HEK293T (cell line): ENCODE measurements around the gene KRT2.

Experiments
- CTCF ChIA-PET: fragments of 350-600 bp; formaldehyde crosslinking; extraction: SDS; loops from one replicate; lab custom pipeline; 2021; ENCODE audit warnings: antibody characterized with exemption, inconsistent platforms; lab: Yijun Ruan, JAX
- POLR2A ChIA-PET: fragments of 350-600 bp; formaldehyde crosslinking; extraction: SDS; loops from one replicate; lab custom pipeline; 2020; ENCODE audit warnings: antibody characterized with exemption, inconsistent platforms; lab: Yijun Ruan, JAX
- DNase-seq: peaks from one replicate; pipeline ENCODE4 v3.0.0; 2012; ENCODE audit warnings: mixed read lengths; ENCODE audit errors: extremely low spot score
- ARNT ChIP-seq: fragments of 450-650 bp; IDR thresholded peaks from 2 replicates; pipeline ENCODE4 v1.6.1; 2017; ENCODE audit warnings: mild to moderate bottlenecking
- BHLHE40 ChIP-seq: fragments of 450-650 bp; IDR thresholded peaks from 2 replicates; pipeline ENCODE4 v1.6.1; 2016; ENCODE audit warnings: mild to moderate bottlenecking, moderate library complexity, borderline replicate concordance
- CTBP1 ChIP-seq: fragments of 450-650 bp; IDR thresholded peaks from 2 replicates; pipeline ENCODE4 v1.6.1; 2016; ENCODE audit warnings: borderline replicate concordance
- ELF4 ChIP-seq: fragments of 450-650 bp; IDR thresholded peaks from 2 replicates; pipeline ENCODE4 v1.6.1; 2017; ENCODE audit warnings: antibody characterized with exemption
- FOXA1 ChIP-seq: fragments of 450-650 bp; IDR thresholded peaks from 2 replicates; pipeline ENCODE4 v1.6.1; 2016; ENCODE audit warnings: mild to moderate bottlenecking
- FOXK2 ChIP-seq: fragments of 450-650 bp; IDR thresholded peaks from 2 replicates; pipeline ENCODE4 v1.6.1; 2016; ENCODE audit warnings: mild to moderate bottlenecking
- FOXM1 ChIP-seq: fragments of 450-650 bp; IDR thresholded peaks from 2 replicates; pipeline ENCODE4 v1.6.1; 2017; ENCODE audit warnings: mild to moderate bottlenecking, borderline replicate concordance
- HDGF ChIP-seq: fragments of 450-650 bp; IDR thresholded peaks from 2 replicates; pipeline ENCODE4 v1.6.1; 2017; ENCODE audit warnings: antibody characterized with exemption, borderline replicate concordance
- L3MBTL2 ChIP-seq: fragments of 450-650 bp; conservative IDR thresholded peaks from 2 replicates; pipeline ENCODE4 v1.6.1; 2016; ENCODE audit warnings: mild to moderate bottlenecking
- LEF1 ChIP-seq: fragments of 450-650 bp; IDR thresholded peaks from 2 replicates; pipeline ENCODE4 v1.6.1; 2017; ENCODE audit warnings: mild to moderate bottlenecking, borderline replicate concordance
- NFRKB ChIP-seq: fragments of 450-650 bp; IDR thresholded peaks from 2 replicates; pipeline ENCODE4 v1.6.1; 2016; ENCODE audit warnings: mild to moderate bottlenecking, moderate library complexity
- SP1 ChIP-seq: fragments of 450-650 bp; IDR thresholded peaks from 2 replicates; pipeline ENCODE4 v1.6.1; 2017
- SUZ12 ChIP-seq: fragments of 450-650 bp; IDR thresholded peaks from 2 replicates; pipeline ENCODE4 v1.6.1; 2016; ENCODE audit warnings: mild to moderate bottlenecking
- TARDBP ChIP-seq: fragments of 450-650 bp; IDR thresholded peaks from 2 replicates; pipeline ENCODE4 v1.6.1; 2016
- ZNF384 ChIP-seq: fragments of 450-650 bp; IDR thresholded peaks from 2 replicates; pipeline ENCODE4 v1.6.1; 2016
- TF ChIP-seq, protein P1 (sequence below): fragments of 450-650 bp; IDR thresholded peaks from 2 replicates; pipeline ENCODE4 v1.6.1; 2016

The KRT2 gene

DNA sequence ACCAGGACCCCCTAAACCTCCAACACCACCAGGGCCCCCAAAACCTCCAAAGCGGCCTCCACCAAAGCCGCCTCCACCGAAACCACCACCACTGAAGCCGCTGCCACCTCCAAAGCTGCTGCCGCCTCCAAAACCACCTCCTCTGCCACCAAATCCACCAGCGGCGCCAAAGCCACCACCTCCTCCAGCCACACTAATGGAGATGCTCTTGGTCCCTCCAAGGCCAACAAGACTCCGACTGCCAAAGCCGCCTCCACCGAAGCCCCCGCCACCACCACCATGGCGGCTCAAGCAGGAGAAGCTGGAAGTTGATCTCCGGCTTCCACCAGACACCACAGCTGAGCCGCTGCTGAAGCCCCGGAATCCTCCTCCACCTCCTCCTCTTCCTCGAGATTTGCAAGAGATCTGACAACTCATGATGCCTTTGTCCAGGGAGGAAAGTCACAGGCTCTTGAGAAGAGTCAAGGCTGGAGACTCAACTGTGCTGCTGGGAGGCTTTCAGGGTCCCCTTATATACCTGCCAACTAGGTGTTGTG is at the start of gene KRT2:
TSS of gene KRT2 (minus strand) at position 486 of the 536 bp plus-strand sequence. CDS start at position 417, 69 bp downstream.
- POLR2A ChIA-PET = no interaction called here
- TF ChIP-seq ELF4 (no peak), LEF1 (no peak), BHLHE40 (no peak), CTBP1 (no peak), FOXK2 (no peak), TARDBP (no peak), ARNT (no peak), SUZ12 (no peak)
- CTCF ChIA-PET = no interaction called here
- no peak for DNase-seq

DNA sequence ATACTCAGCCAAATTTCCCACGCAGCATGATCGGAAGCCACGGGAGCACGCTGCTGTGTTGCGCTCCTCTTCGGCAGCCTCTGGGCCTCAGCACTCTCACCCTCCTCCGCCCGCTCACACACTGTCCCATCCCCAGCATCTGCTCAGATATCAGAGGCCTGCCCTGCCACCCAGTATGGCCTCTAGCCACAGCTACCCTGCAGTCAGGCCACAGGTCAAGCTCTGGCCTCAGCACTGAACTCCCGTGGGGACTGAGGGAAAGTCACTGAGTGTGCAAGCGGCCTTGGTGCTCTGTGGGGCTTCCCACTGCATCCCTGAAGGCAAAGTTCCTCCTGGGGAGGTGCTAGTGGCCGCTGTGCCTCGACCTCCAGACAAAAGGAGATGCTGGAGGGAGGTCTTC is 49.3 kb upstream of the KRT2 start:
- ChIA-PET POLR2A (no interaction called here), CTCF (no interaction called here)
- DNase-seq = no peak
- no peak for TF ChIP-seq CTBP1
- TF ChIP-seq, protein P1, sequence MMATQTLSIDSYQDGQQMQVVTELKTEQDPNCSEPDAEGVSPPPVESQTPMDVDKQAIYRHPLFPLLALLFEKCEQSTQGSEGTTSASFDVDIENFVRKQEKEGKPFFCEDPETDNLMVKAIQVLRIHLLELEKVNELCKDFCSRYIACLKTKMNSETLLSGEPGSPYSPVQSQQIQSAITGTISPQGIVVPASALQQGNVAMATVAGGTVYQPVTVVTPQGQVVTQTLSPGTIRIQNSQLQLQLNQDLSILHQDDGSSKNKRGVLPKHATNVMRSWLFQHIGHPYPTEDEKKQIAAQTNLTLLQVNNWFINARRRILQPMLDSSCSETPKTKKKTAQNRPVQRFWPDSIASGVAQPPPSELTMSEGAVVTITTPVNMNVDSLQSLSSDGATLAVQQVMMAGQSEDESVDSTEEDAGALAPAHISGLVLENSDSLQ = no peak
- no peak for TF ChIP-seq L3MBTL2
- no peak for TF ChIP-seq SUZ12
- no peak for TF ChIP-seq SP1
- no peak for TF ChIP-seq ZNF384
- no peak for TF ChIP-seq FOXM1
- TF ChIP-seq TARDBP = no peak
- TF ChIP-seq LEF1 = no peak
- TF ChIP-seq ELF4 = no peak
- TF ChIP-seq ARNT = no peak

DNA sequence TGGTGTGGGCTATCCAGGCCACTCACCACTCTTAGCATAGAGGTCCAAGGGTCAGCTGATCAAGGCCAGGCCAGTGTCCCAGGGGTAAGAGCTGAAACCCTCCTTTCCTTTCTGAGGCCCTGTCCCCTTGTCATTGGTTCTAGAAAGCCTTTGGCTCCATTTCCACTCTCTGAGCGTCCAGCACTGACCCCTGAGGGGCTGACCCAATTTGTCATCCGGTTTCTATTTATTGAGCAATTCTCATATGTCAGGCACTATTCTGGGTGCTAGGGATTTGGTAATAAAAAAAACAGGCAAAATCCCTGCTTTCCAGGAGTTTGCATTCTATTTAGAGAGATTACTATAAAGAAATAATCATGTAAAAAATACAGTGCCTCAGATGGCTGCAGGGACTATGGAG is 47.9 kb upstream of the KRT2 start:
- TF ChIP-seq ARNT (no peak), ZNF384 (no peak), BHLHE40 (no peak), LEF1 (no peak), L3MBTL2 (no peak), NFRKB (no peak), CTBP1 (no peak), FOXM1 (no peak), SUZ12 (no peak), TARDBP (no peak)
- TF ChIP-seq, protein P1 = no peak
- no peak for DNase-seq
- CTCF ChIA-PET = no interaction called here
- POLR2A ChIA-PET = no interaction called here

DNA sequence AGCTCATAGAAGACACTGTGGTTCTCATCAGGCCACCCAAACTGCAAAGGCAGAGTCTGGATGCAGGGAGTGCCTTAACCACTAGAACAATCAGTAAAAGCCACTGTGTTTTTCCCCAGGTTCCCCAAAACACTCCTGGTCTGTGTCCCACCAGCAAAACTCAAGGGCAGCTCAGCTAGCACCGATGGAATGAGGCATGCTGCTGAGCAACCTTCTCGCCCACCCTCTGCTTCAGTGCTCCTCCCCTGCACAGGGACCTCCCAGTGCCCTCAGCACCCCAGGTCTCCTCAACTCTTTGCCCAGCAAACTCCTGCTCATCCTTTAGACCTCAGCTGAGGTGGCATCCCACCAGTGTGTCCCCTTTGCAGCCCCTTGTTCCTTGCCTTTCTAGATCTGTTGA is 47.4 kb upstream of the KRT2 start:
- DNase-seq = no peak
- TF ChIP-seq FOXM1 = no peak
- no peak for TF ChIP-seq BHLHE40
- POLR2A ChIA-PET = no interaction called here
- CTCF ChIA-PET = no interaction called here

DNA sequence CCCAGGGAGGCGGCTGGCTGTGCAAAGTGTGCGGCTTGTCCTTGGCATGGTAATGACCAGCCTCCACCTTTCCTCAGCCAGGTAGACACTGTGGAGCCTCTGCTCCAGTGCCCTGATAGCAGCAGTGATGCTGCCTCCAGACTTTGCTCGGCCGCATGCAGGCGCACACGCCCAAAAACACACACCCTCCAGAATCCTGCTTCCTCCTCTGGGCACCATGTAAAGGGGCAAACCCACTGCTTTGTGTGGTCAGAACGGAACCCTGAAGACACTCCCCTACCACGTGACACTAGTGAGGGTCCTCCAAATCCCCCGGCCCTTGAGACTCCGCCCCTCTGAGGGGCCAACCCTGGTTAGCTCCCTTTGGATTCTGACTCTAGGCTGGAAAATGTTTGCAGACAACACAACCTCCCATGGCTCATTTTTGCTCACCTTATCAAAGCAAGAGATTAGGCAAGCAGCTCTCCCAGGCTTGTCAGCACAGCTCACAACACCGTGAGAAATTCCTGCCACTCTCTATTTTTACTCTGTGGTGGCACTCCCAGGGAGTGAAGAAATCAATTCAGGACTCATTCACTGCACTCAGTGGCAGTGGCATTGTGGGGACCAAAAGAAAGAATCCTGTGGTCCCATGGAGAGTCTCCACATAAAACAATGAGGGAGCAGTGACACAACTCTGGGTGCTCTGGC is 46.8 kb upstream of the KRT2 start:
- TF ChIP-seq FOXK2 = no peak
- no peak for TF ChIP-seq TARDBP
- TF ChIP-seq ZNF384 = no peak
- TF ChIP-seq, protein P1 = no peak
- no peak for TF ChIP-seq L3MBTL2
- no peak for TF ChIP-seq ARNT
- no peak for TF ChIP-seq FOXM1
- no peak for TF ChIP-seq SP1
- TF ChIP-seq LEF1 = no peak
- no peak for TF ChIP-seq ELF4
- TF ChIP-seq BHLHE40 = no peak
- no peak for TF ChIP-seq SUZ12
- TF ChIP-seq CTBP1 = no peak
- TF ChIP-seq FOXA1 = no peak
- TF ChIP-seq HDGF = no peak
- no peak for TF ChIP-seq NFRKB
- no peak for DNase-seq
- CTCF ChIA-PET = interaction anchor here (0.6 kb wide), 1 partner anchor 11 kb away, joined by 3 read pairs; no protein-coding TSS in a partner anchor
- POLR2A ChIA-PET = no interaction called here

DNA sequence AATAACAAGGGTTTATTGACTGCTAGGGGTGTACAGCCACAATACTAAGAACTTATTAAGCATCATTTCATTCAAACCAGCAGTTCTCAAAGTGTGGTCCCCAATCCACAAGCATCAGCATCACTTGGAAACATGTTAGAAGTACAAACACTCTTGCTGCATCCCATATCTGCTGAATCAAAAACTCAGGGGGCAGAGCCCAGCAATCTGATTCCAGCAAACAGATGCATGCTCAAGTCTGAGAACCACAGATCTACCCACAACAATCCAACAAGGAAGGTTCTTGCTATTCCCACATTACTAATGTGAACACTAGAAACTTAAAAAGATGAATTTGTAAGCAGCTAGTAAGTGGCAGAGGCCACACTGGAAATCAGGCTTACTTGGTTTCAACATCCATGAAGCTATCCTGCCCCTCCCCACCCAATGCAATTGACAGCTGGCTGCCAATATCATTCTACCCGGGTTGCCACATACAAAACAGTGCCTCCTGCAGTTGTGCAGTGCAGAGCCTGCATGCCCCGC is 45.1 kb upstream of the KRT2 start:
- ChIA-PET CTCF (no interaction called here), POLR2A (no interaction called here)
- DNase-seq = no peak
- no peak for TF ChIP-seq ZNF384
- TF ChIP-seq FOXA1 = no peak
- TF ChIP-seq, protein P1 = no peak
- TF ChIP-seq SUZ12 = no peak
- TF ChIP-seq BHLHE40 = no peak
